Measurements from ENCODE around the gene HOXC6. TPM values are rescaled to one million over a fixed set of nuclear protein-coding genes. Genes with fewer than 3 reads are reported as not detected.

Gene HOXC6
- total RNA-seq, 2 experiments from 2014 or later, result not detected

DNA sequence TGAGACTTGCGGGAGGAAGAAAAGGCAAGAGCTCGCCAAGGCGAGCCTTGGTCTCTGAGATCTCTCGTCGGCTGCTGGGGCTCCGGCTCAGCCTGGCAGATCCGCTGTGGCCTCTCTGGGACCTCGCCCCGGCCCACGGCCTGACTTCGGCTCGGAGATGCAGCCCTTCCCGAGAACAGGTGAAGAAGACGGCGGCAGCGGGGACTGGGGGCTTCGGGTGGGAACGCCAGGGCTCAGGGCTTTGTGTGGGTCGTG is 34.3 kb upstream of the HOXC6 start:
- no peaks in the 10 kb centered on the region for H3K36me3 Mint-ChIP-seq (ENCODE audit: low read depth)
- no peaks in the 10 kb centered on the region for H3K9me3 Mint-ChIP-seq
- peaks cover 36% of the 10 kb centered on the region for H3K4me1 Mint-ChIP-seq
- H3K4me3 Mint-ChIP-seq, result no peak overlapping the region
- H3K27me3 Mint-ChIP-seq, result peaks cover 97% of the 10 kb centered on the region
- POLR2A ChIA-PET, result no interaction called here
- no peak for DNase-seq
- CTCF ChIA-PET, result interaction anchor here (1.0 kb wide), 1 partner anchor 198 kb away, joined by 6 read pairs; no protein-coding TSS in a partner anchor
- H3K27ac Mint-ChIP-seq, result no peak overlapping the region

DNA sequence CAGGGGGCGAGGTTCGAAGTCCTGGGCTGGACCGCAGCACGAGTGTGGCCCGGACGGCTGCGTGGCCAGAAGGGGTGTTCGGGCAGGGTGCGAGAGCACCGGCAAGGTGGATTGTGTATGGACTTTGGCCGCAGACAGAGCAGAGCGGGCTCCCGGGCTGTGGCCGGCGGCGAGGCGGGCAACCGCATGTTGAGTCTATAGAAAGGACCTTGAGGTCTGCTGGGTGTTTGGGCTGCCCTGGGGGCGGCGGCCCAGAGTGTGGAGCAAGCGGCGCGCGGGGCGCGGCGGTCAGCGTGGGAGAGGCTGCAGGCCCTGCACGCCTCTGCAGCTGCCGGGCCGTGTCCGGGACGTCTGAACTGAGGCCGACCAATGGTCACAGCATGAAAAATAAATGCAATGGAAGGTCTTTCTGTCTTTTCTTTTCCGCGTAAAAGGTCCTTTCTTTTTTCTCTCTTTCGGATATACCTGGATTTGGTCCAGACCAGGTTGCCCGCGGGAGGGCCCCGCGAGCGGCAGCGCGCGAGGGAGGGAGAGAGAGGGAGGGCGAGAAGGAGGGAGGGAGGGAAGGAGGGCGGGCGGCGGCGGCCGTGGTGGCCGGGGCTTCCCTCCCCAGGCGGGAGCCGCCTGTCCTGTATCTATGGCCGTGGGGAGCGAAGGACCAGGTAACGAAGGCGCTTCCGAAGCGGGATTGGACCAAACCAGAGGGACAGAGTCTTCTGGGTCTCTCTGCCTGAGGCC is 33.8 kb upstream of the HOXC6 start:
- POLR2A ChIA-PET, result no interaction called here

GRCh38 chr12:53995002-53995377 is 33.2 kb upstream of the HOXC6 start:
- H3K27ac Mint-ChIP-seq, result peak overlapping the region; percentile 18
- H3K4me1 Mint-ChIP-seq, result peaks cover 29% of the 10 kb centered on the region
- peaks cover 97% of the 10 kb centered on the region for H3K27me3 Mint-ChIP-seq
- POLR2A ChIA-PET, result no interaction called here
- no peaks in the 10 kb centered on the region for H3K36me3 Mint-ChIP-seq (ENCODE audit: low read depth)
- no peaks in the 10 kb centered on the region for H3K9me3 Mint-ChIP-seq
- H3K4me3 Mint-ChIP-seq, result peak overlapping the region; percentile 43
- DNase-seq, result peak; percentile 38
- CTCF ChIA-PET, result no interaction called here

More for the DNA sequence above, 33.8 kb upstream of the HOXC6 start:
- peaks cover 32% of the 10 kb centered on the region for H3K4me1 Mint-ChIP-seq
- H3K36me3 Mint-ChIP-seq (ENCODE audit: low read depth), result no peaks in the 10 kb centered on the region
- peak overlapping the region; percentile 43 for H3K4me3 Mint-ChIP-seq
- H3K27me3 Mint-ChIP-seq, result peaks cover 97% of the 10 kb centered on the region
- no peak for DNase-seq
- CTCF ChIA-PET, result no interaction called here
- no peak overlapping the region for H3K27ac Mint-ChIP-seq
- no peaks in the 10 kb centered on the region for H3K9me3 Mint-ChIP-seq

DNA sequence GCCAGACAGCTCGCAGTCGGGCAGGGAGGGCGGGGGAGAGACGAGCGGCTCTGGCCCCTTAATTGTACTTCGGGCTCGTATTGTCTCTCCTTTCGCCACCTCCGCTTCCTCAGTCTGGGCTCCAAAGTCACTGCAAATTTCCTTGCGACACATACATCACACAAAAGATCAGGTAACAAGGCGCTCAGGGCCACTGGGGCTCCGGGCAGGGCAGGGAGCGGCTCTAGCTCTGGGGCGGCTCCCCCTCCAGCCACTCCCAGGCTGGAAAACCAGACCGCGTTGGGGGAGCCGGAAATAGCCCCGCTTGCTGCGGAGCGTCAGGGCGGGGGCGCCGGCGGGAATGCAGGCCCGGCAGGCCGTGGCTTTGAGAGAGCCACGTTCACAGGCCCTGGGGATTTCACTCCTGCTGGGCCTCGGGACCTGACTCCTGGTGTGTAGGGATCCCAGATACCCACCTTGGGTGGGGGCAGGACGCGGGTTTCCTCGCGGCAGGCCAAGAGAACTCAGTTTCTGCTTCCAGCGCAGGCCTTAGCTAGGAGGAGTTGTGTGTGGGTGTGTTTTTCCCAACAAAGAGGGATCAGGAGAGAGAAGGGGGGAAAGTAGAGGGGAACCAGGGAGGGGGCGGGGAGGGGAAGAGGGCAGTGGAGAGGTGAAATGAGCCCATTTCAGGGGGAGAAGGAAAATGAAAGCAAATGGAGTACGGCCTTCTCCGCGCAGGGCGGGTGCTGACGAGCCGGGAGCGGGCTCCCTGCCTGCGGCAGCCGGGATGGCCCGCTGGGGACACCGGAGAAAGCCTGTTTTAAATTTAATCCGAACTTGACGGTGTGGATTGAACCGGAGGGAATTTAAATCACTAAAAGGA is 32.6 kb upstream of the HOXC6 start:
- no peaks in the 10 kb centered on the region for H3K36me3 Mint-ChIP-seq (ENCODE audit: low read depth)
- H3K9me3 Mint-ChIP-seq, result no peaks in the 10 kb centered on the region
- H3K4me3 Mint-ChIP-seq, result peak overlapping the region; percentile 62
- no peak for DNase-seq
- ChIA-PET CTCF (interaction anchor here (1.0 kb wide), 1 partner anchor 10 kb away, joined by 3 read pairs; no protein-coding TSS in a partner anchor), POLR2A (interaction anchor here (1.5 kb wide), 1 partner anchor 11 kb away, joined by 3 read pairs; the partner anchor contains the start of gene HOXC10)
- peaks cover 95% of the 10 kb centered on the region for H3K27me3 Mint-ChIP-seq
- H3K4me1 Mint-ChIP-seq, result peaks cover 26% of the 10 kb centered on the region
- peak overlapping the region; percentile 18 for H3K27ac Mint-ChIP-seq

- H3K27me3 Mint-ChIP-seq, result peaks cover 96% of the 10 kb centered on the region
- peaks cover 26% of the 10 kb centered on the region for H3K4me1 Mint-ChIP-seq
- ChIA-PET POLR2A (interaction anchor here (1.5 kb wide), 1 partner anchor 12 kb away, joined by 3 read pairs; the partner anchor contains the start of gene HOXC10), CTCF (interaction anchor here (1.0 to 2.5 kb wide), 2 partner anchors 9 to 195 kb away, joined by 3 to 6 read pairs; no protein-coding TSS in a partner anchor)
- no peak overlapping the region for H3K27ac Mint-ChIP-seq
- no peak for DNase-seq
- H3K4me3 Mint-ChIP-seq, result peak overlapping the region; percentile 62
- no peaks in the 10 kb centered on the region for H3K36me3 Mint-ChIP-seq (ENCODE audit: low read depth)
- no peaks in the 10 kb centered on the region for H3K9me3 Mint-ChIP-seq
Observed at GRCh38 chr12:53996240-53997203, 31.7 kb upstream of the HOXC6 start.

- Mint-ChIP-seq H3K27ac (no peak overlapping the region), H3K9me3 (no peaks in the 10 kb centered on the region), H3K4me3 (no peak overlapping the region), H3K36me3 (ENCODE audit: low read depth) (no peaks in the 10 kb centered on the region), H3K4me1 (peaks cover 27% of the 10 kb centered on the region), H3K27me3 (peaks cover 96% of the 10 kb centered on the region)
- DNase-seq, result no peak
- CTCF ChIA-PET, result interaction anchor here (0.9 to 2.5 kb wide), 3 partner anchors 35 to 295 kb away, joined by 3 to 7 read pairs (median 6); partner anchors contain the start of gene HOXC5
- POLR2A ChIA-PET, result interaction anchor here (0.7 to 1.5 kb wide), 2 partner anchors 10 to 12 kb away, joined by 3 read pairs; partner anchors contain the start of gene HOXC10
Observed at GRCh38 chr12:53997204-53998109, 30.8 kb upstream of the HOXC6 start.

DNA sequence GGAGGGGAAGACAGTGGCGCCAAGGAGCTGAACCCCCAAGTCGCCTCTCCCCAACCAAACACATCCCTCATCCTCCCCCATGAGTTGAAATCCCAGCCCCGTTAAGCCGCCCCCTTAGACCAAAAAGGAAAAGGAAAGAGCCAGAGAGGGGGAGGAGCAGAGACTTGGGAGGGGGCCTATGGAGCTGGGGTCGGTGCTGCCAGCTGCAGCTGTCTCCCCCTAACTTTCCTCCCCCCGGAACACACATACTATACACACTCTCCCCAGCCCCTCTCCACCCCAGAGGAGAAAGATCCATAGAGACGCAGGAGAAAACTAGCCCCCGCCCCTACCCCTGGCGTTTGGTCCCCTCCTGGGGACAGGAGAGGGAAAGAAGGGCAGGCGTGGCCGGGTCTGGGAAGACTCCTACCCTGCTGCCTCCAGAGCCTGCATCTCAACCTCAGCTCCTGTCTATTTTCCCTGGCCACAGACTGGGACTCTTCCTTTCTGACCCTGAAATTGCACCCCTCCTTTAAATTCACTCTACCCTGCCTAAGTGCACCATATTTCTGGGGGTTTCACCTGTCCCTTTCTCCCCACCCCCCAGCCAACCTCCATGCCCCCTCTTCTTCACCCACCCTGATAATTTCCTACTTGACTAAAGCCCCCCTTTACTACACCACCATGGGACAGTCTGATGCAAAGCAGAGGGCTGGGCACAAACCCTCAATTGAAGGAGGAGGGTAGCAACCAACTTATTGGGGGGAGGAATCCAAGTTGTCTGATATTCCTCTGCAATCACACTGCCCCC is 29.9 kb upstream of the HOXC6 start:
- Mint-ChIP-seq H3K27me3 (peaks cover 95% of the 10 kb centered on the region), H3K36me3 (ENCODE audit: low read depth) (no peaks in the 10 kb centered on the region), H3K4me1 (peaks cover 28% of the 10 kb centered on the region), H3K4me3 (no peak overlapping the region), H3K27ac (no peak overlapping the region), H3K9me3 (no peaks in the 10 kb centered on the region)
- CTCF ChIA-PET, result interaction anchor here (0.9 to 2.5 kb wide), 4 partner anchors 13 to 296 kb away, joined by 3 to 7 read pairs (median 4); partner anchors contain the start of genes HOXC10 and HOXC5
- POLR2A ChIA-PET, result interaction anchor here (0.7 kb wide), 1 partner anchor 10 kb away, joined by 3 read pairs; no protein-coding TSS in a partner anchor
- no peak for DNase-seq

- Mint-ChIP-seq H3K27me3 (peaks cover 95% of the 10 kb centered on the region), H3K4me1 (peaks cover 28% of the 10 kb centered on the region), H3K27ac (no peak overlapping the region), H3K4me3 (no peak overlapping the region), H3K36me3 (ENCODE audit: low read depth) (no peaks in the 10 kb centered on the region), H3K9me3 (no peaks in the 10 kb centered on the region)
- no peak for DNase-seq
- ChIA-PET CTCF (interaction anchor here (1.0 to 2.5 kb wide), 3 partner anchors 14 to 297 kb away, joined by 3 to 6 read pairs (median 3); partner anchors contain the start of gene HOXC10), POLR2A (interaction anchor here (0.9 to 1.1 kb wide), 2 partner anchors 32 to 202 kb away, joined by 3 read pairs; no protein-coding TSS in a partner anchor)
Observed at GRCh38 chr12:53998900-53999236, 29.4 kb upstream of the HOXC6 start.

DNA sequence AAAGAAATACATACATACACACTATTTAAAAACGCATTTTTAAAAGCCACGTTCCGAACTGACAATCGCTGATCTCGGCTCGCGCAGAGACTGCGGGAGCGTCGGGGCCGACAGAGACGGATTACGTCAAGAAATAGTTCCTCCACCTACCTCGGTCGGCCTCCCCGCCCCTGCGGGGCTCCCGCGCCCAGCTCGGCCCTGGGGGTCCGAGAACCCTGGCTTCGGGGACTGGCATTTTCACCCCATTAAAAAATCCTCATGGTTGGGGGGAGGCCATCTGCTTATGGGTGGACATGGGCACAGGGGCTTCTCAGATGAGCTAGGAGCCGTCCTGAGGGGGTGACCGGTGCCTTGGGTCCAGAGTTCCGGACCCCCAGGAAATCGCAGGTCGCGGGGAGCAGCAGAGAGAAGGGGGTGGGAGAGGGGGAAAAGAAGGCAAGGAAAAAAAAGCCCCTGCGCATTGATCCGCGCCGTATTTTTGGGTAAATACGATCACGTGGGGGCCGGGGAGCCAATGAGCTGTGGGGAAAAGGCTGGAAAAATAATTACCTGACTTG is 28.6 kb upstream of the HOXC6 start:
- CTCF ChIA-PET, result interaction anchor here (0.9 to 1.5 kb wide), 4 partner anchors 15 to 215 kb away, joined by 3 to 7 read pairs (median 4); partner anchors contain the start of gene HOXC10
- DNase-seq, result no peak
- H3K36me3 Mint-ChIP-seq (ENCODE audit: low read depth), result no peaks in the 10 kb centered on the region
- peaks cover 26% of the 10 kb centered on the region for H3K4me1 Mint-ChIP-seq
- H3K4me3 Mint-ChIP-seq, result no peak overlapping the region
- no peak overlapping the region for H3K27ac Mint-ChIP-seq
- peaks cover 95% of the 10 kb centered on the region for H3K27me3 Mint-ChIP-seq
- no peaks in the 10 kb centered on the region for H3K9me3 Mint-ChIP-seq
- POLR2A ChIA-PET, result interaction anchor here (0.9 to 1.3 kb wide), 4 partner anchors 12 to 281 kb away, joined by 3 to 5 read pairs (median 3); partner anchors contain the start of gene CBX5

DNA sequence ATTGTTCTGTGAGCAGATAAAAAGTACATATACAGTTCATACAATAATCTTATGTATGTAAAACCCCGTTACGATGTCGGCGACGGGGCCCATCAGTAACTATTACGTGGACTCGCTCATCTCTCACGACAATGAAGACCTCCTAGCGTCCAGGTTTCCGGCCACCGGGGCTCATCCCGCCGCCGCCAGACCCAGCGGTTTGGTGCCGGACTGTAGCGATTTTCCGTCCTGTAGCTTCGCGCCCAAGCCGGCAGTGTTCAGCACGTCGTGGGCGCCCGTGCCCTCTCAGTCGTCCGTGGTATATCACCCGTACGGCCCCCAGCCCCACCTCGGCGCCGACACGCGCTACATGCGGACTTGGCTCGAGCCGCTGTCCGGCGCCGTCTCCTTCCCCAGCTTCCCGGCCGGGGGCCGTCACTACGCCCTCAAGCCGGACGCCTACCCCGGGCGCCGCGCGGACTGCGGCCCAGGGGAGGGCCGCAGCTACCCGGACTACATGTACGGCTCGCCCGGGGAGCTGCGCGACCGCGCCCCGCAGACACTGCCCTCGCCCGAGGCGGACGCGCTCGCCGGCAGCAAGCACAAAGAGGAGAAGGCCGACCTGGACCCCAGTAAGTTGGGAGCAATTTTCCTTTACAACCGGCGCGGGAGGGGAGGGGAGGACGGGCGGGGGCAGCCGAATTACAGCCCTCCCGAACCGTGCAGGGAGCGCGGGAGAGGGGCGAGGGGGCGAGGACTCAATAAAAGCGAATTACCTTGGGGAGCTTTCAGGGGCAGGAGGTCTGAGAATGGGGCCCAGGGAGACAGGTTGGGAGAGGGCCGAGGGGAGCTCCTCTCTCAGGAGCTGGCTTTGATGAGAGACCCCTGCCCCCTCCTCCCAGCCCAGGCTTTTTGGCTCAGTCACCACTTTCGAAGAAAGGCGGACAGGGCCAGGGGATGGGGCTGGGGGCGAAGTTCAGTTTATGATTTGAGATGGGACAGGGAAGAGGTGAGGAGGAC is 27.8 kb upstream of the HOXC6 start, which contains the start of gene HOXC9:
Gene HOXC9 (plus strand): TSS at position 46 of the 999 bp plus-strand sequence. CDS start 28 bp downstream, at position 74.
- POLR2A ChIA-PET, result interaction anchor here (0.9 to 1.3 kb wide), 4 partner anchors 13 to 280 kb away, joined by 3 to 5 read pairs (median 3); partner anchors contain the start of gene CBX5
- H3K36me3 Mint-ChIP-seq (ENCODE audit: low read depth), result no peaks in the 10 kb centered on the region

More for the DNA sequence above, 27.8 kb upstream of the HOXC6 start, which contains the start of gene HOXC9:
- Mint-ChIP-seq H3K27me3 (peaks cover 96% of the 10 kb centered on the region), H3K27ac (no peak within 1 kb of the TSS), H3K4me1 (peaks cover 19% of the 10 kb centered on the region), H3K4me3 (peak within 1 kb of the TSS; percentile 17), H3K9me3 (no peaks in the 10 kb centered on the region)
- DNase-seq, result no peak
- CTCF ChIA-PET, result interaction anchor here (0.9 to 1.5 kb wide), 3 partner anchors 16 to 214 kb away, joined by 4 to 7 read pairs (median 5); partner anchors contain the start of gene HOXC10
